B cell (primary cell): ENCODE measurements around the gene E2F2.

Source experiments
- EZH2 ChIP-seq: IDR thresholded peaks from 2 replicates; pipeline ENCODE4 v1.6.1; 2012; ENCODE audit warnings: borderline replicate concordance, low read depth, mild to moderate bottlenecking, moderate library complexity, low read length; ENCODE audit not compliant: insufficient read depth, poor library complexity, severe bottlenecking
- TF ChIP-seq, protein P1 (sequence below): fragments of 200-600 bp; IDR thresholded peaks from one replicate; pipeline ENCODE4 v1.8.0; 2022; ENCODE audit warnings: antibody characterized with exemption, mild to moderate bottlenecking

DNA sequence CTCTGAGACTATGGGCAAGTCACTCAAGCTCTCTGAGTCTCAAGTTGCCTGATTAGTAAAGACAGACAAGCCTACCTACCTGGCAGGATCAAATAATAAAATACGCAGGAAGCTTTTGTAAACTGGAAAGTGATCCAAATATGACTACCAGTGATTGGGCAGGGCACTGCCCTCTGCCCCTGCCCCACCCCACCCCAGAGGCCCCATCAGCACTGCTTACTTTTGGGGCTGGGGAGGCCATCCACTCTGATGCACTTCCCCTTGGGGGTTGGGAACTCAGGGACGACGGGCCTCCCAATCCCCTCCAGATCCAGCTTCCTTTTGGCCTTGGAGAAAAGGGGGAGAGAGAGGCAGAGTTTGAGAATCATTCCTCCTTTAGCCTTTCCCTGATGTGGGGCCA is 6.9 kb downstream of the E2F2 start:
- no peak for TF ChIP-seq EZH2
- TF ChIP-seq, protein P1, sequence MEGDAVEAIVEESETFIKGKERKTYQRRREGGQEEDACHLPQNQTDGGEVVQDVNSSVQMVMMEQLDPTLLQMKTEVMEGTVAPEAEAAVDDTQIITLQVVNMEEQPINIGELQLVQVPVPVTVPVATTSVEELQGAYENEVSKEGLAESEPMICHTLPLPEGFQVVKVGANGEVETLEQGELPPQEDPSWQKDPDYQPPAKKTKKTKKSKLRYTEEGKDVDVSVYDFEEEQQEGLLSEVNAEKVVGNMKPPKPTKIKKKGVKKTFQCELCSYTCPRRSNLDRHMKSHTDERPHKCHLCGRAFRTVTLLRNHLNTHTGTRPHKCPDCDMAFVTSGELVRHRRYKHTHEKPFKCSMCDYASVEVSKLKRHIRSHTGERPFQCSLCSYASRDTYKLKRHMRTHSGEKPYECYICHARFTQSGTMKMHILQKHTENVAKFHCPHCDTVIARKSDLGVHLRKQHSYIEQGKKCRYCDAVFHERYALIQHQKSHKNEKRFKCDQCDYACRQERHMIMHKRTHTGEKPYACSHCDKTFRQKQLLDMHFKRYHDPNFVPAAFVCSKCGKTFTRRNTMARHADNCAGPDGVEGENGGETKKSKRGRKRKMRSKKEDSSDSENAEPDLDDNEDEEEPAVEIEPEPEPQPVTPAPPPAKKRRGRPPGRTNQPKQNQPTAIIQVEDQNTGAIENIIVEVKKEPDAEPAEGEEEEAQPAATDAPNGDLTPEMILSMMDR: no peak
